Ovary (tissue), 3 donors: ENCODE results near the gene UBN1.

ENCODE experiments used
- EP300 ChIP-seq: sonication (generic); formaldehyde crosslinking; IDR thresholded peaks from one replicate; pipeline ENCODE4 v1.6.1; 2017; ENCODE audit warnings: antibody characterized with exemption
- POLR2A ChIP-seq: fragments of 450-650 bp; IDR thresholded peaks from one replicate; pipeline ENCODE4 v1.6.1; 2017; ENCODE audit warnings: antibody characterized with exemption, mild to moderate bottlenecking, moderate library complexity
- TF ChIP-seq, protein P1 (sequence below), 3 donors: fragments of 450-650 bp in 2 of 3; fragments of 200-600 bp in 1 of 3; IDR thresholded peaks; one replicate each; pipeline versions ENCODE4 v1.5.1 to v1.8.0; 2016 to 2022; ENCODE audit warnings: antibody characterized with exemption in 3 of 3, mild to moderate bottlenecking in 1 of 3
- donor health status: DM: no; HTN: no; CAD: no.

DNA sequence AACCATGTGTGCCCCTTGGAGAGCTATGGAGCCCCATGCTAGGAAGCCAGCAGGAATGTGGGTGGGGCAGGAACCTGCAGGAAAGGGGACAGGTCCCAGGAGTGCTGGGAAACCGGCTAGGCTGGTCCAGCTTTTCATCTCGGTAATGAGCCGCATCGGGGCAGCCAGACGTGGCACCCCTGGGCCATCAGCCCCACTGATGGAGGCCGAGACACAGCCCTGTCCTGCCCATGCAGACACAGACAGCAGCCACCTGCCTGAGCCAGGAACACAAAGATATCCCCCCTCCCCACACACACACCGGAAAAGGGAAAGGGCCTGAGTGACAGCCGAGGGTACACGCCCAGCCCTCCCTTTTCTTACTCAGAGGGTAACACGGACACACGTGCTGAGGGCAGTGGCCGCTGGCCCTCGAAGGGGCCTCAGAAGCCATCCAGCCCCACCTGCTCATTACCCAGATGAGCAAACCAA is 71.5 kb downstream of the UBN1 start:
- TF ChIP-seq, protein P1, sequence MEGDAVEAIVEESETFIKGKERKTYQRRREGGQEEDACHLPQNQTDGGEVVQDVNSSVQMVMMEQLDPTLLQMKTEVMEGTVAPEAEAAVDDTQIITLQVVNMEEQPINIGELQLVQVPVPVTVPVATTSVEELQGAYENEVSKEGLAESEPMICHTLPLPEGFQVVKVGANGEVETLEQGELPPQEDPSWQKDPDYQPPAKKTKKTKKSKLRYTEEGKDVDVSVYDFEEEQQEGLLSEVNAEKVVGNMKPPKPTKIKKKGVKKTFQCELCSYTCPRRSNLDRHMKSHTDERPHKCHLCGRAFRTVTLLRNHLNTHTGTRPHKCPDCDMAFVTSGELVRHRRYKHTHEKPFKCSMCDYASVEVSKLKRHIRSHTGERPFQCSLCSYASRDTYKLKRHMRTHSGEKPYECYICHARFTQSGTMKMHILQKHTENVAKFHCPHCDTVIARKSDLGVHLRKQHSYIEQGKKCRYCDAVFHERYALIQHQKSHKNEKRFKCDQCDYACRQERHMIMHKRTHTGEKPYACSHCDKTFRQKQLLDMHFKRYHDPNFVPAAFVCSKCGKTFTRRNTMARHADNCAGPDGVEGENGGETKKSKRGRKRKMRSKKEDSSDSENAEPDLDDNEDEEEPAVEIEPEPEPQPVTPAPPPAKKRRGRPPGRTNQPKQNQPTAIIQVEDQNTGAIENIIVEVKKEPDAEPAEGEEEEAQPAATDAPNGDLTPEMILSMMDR (IDR thresholded peaks at IDR 0.05): no peak
- TF ChIP-seq POLR2A: no peak
- no peak for TF ChIP-seq EP300
